HG03469 (cell line): ENCODE measurements around the gene HMGN4.
"Not testable (repeated sequence)": the region's sequence is repeated elsewhere in the genome, so short reads cannot be mapped to it uniquely, and the experiment has no call there.

ENCODE experiments used
- ATAC-seq: cut with Tn5 transposase; IDR thresholded peaks from one replicate; pipeline ENCODE4 v1.9.1; 2021; ENCODE audit warnings: mild to moderate bottlenecking, moderate library complexity, moderate number of reproducible peaks; ENCODE audit not compliant: unreplicated experiment

The HMGN4 gene

GRCh38 chr6:26521600-26522391 is 16.4 kb upstream of the HMGN4 start:
- ATAC-seq, result peak; percentile 51

GRCh38 chr6:26522486-26523228 is 15.5 kb upstream of the HMGN4 start:
- not testable (repeated sequence) for ATAC-seq

GRCh38 chr6:26524314-26524713 is 13.9 kb upstream of the HMGN4 start:
- not testable (repeated sequence) for ATAC-seq

GRCh38 chr6:26524722-26525370 is 13.3 kb upstream of the HMGN4 start:
- ATAC-seq, result no peak

- no peak for ATAC-seq
Observed at GRCh38 chr6:26525838-26526237, 12.3 kb upstream of the HMGN4 start.

- no peak for ATAC-seq
Observed at GRCh38 chr6:26526928-26527327, 11.2 kb upstream of the HMGN4 start.

GRCh38 chr6:26530203-26530602 is 8.0 kb upstream of the HMGN4 start:
- no peak for ATAC-seq

- no peak for ATAC-seq
Observed at GRCh38 chr6:26531897-26532296, 6.3 kb upstream of the HMGN4 start.

GRCh38 chr6:26532699-26533531 is 5.3 kb upstream of the HMGN4 start:
- no peak for ATAC-seq

- no peak for ATAC-seq
Observed at GRCh38 chr6:26533532-26533931, 4.6 kb upstream of the HMGN4 start.

GRCh38 chr6:26534681-26535465 is 3.3 kb upstream of the HMGN4 start:
- no peak for ATAC-seq

GRCh38 chr6:26536571-26537159 is 1.5 kb upstream of the HMGN4 start:
- no peak for ATAC-seq

- ATAC-seq, result peak; percentile 32
Observed at GRCh38 chr6:26537160-26537845, 863 bp upstream of the HMGN4 start.

- no peak for ATAC-seq
Observed at GRCh38 chr6:26538572-26538902, 371 bp downstream of the HMGN4 start.

- ATAC-seq, result no peak
Observed at GRCh38 chr6:26539071-26539615, 977 bp downstream of the HMGN4 start.

GRCh38 chr6:26541579-26541978 is 3.4 kb downstream of the HMGN4 start:
- ATAC-seq, result no peak

- ATAC-seq, result no peak
Observed at GRCh38 chr6:26543953-26544352, 5.8 kb downstream of the HMGN4 start.

- ATAC-seq, result no peak
Observed at GRCh38 chr6:26544473-26544872, 6.3 kb downstream of the HMGN4 start.

- no peak for ATAC-seq
Observed at GRCh38 chr6:26545627-26546026, 7.5 kb downstream of the HMGN4 start.
